22Rv1 (cell line): ENCODE results near the gene FTSJ1.
"Not testable (repeated sequence)": the region's sequence is repeated elsewhere in the genome, so short reads cannot be mapped to it uniquely, and the experiment has no call there.

Experiments
- H3K27ac ChIP-seq: fragments of 450-650 bp; 2 replicates; pipeline ENCODE4 v1.5.1; 2017
- ZFX ChIP-seq: fragments of 450-650 bp; IDR thresholded peaks from 2 replicates; pipeline ENCODE4 v1.6.1; 2017; ENCODE audit warnings: antibody characterized with exemption, borderline replicate concordance
- TF ChIP-seq, protein P1 (sequence below): fragments of 450-650 bp; IDR thresholded peaks from 2 replicates; pipeline ENCODE4 v1.5.1; 2017; ENCODE audit warnings: mild to moderate bottlenecking

The FTSJ1 gene, protein sequence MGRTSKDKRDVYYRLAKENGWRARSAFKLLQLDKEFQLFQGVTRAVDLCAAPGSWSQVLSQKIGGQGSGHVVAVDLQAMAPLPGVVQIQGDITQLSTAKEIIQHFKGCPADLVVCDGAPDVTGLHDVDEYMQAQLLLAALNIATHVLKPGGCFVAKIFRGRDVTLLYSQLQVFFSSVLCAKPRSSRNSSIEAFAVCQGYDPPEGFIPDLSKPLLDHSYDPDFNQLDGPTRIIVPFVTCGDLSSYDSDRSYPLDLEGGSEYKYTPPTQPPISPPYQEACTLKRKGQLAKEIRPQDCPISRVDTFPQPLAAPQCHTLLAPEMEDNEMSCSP

DNA sequence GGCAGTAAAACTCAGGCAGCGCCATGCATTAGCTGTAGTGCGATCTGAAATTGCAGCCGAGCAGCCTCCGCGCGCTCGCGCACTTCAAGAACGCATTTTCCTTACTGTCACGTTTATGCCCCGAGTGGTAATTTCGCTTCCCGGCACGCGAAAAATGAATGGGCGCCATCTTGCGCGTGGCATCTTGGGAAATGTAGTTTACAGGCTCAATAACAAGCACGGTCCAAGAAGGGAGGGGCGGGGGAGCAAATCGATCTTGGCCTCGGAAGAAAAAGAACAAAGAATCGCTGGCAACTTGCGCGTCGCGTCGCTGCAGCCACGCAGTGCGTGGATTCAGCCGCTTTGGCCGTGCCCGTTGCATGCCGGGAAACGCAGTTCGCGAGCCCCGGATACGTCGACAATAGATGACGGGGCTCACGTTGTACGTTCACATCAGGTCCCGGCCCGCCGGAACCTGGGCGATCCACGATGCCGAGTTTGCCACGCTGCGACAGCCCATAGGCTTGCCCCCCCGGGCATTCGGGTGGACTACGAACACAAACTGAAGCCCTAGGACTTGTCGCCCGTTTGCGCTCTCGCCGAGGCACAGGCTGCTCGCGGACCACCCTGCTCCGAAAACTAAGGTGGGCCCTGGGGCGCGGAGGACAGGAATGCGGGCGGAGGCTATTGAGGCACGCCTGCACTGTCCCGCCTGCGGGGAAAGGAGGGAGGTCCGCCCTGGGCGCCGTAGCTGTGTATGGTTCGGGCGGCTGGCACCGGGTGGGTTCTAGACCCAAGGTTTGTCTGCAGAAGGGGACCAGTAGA is at the start of gene FTSJ1:
Gene FTSJ1, plus strand, starts transcription at position 426 of the 804 bp plus-strand sequence. CDS start 1,849 bp downstream, outside the sequence.
- H3K27ac ChIP-seq = peak within 1 kb of the TSS; percentile 81
- no peak for TF ChIP-seq ZFX

DNA sequence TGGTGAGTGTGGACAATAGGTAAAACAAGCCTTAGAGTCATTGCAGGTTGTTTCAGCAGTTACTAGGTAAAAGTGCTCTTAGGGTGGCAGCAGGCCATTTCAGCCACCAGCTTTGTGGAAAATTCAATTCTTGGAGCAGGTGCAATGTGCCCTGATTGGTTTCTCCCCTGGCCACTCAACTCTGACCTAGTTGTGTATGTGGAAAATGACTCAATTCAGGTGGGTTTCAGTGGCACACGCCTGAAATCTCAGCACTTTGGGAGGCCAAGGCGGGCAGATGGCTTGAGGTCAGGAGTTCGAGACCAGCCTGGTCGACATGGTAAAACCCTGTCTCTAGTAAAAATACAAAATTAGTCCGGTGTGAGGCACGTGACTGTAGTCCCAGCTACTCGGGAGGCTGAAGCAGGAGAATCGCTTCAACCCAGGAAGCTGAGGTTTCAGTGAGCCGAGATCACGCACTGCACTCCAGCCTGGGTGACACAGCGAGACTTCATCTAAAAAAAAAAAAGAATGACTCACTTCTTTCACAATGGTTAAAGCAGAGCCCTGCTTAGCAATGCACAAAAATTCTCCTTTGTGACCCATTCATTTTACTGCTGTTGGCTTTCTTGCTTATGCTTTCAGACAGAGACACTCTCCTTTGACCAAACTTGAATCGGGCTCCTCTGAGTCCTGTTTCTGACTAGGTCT is 48.8 kb upstream of the FTSJ1 start:
- not testable (repeated sequence) for H3K27ac ChIP-seq

DNA sequence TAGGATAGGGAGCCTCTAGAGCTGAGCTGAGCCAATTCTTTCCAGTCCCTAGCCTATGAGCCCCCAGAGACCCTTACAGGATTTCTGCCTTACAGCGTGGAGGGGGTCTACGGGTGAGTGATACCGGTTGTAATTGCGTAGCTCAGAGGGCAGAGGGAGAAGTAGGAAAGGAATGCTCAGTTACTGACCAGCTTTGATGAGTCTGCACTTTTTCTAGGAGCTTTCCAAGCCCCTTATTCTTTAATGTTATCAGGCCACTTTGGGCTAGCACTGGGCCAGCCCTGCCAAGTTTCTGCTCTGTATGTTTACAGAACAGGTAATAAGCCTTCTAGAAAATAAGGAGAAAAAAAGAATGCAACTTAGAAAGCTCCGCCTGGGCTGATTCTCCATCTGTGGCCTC is 46.4 kb upstream of the FTSJ1 start:
- H3K27ac ChIP-seq = not testable (repeated sequence)

DNA sequence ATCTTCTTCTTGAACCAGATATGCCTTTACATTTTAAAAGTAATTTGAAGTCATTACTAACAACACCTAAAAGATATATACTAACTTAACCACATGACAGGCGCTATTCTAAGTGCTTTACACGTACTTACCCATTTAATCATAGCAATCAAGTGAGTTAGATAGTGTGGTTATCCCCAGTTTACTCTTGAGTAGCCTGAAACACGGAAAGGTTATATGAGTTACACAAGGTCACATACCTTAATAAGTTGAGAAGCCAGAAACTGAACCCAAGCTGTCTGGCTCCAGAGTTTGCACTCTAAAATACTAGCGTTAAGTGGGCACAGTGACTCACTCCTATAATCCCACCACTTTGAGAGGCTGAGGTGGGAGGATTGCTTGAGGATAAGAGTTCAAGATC is 45.8 kb upstream of the FTSJ1 start:
- H3K27ac ChIP-seq = not testable (repeated sequence)

DNA sequence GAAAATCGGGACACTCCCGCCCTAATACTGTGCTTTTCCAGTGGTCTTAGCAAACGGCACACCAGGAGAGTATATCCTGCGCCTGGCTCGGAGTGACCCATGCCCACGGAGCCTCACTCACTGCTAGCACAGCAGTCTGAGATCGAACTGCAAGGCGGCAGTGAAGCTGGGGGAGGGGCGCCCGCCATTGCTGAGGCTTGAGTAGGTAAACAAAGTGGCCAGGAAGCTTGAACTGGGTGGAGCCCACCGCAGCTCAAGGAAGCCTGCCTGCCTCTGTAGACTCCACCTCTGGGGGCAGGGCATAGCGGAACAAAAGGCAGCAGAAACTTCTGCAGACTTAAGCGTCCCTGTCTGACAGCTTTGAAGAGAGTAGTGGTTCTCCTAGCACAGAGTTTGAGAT is 42.3 kb upstream of the FTSJ1 start:
- H3K27ac ChIP-seq = not testable (repeated sequence)

DNA sequence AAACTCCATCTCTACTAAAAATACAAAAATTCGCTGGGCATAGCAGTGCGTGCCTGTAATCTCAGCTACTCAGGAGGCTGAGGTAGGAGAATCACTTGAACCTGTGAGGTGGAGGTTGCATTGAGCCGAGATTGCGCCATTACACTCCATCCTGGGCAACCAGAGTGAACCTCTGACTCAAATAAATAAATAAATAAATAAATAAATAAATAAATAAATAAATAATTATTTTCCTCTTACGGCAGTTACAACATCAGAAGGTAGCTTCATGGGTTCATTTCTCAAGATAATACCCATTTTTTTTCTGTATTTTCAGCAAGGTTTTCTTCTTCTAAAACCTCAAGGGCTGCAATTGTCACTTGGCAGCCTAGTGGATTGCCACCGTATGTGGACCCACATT is 28.8 kb upstream of the FTSJ1 start:
- not testable (repeated sequence) for H3K27ac ChIP-seq

DNA sequence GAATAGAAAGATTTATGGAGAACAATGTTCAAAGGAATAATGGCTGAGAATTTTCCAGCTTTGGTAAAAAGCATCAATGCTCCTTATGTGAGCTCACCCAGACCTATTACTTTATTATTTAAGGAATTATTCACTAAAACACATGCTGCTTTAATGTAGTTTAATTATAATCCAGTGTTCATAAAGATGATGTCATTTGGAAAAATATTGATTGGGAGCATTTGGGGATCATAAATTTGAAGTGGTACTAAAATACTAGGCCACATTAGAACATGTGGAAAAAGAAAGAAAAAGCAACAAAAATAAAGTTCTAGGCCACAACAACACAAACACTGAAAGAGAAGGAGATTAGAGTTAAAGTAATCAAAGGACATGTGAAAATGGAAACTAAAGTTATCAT is 25.9 kb upstream of the FTSJ1 start:
- TF ChIP-seq, protein P1, sequence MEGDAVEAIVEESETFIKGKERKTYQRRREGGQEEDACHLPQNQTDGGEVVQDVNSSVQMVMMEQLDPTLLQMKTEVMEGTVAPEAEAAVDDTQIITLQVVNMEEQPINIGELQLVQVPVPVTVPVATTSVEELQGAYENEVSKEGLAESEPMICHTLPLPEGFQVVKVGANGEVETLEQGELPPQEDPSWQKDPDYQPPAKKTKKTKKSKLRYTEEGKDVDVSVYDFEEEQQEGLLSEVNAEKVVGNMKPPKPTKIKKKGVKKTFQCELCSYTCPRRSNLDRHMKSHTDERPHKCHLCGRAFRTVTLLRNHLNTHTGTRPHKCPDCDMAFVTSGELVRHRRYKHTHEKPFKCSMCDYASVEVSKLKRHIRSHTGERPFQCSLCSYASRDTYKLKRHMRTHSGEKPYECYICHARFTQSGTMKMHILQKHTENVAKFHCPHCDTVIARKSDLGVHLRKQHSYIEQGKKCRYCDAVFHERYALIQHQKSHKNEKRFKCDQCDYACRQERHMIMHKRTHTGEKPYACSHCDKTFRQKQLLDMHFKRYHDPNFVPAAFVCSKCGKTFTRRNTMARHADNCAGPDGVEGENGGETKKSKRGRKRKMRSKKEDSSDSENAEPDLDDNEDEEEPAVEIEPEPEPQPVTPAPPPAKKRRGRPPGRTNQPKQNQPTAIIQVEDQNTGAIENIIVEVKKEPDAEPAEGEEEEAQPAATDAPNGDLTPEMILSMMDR = no peak
- no peak for TF ChIP-seq ZFX
- H3K27ac ChIP-seq = no peak overlapping the region

DNA sequence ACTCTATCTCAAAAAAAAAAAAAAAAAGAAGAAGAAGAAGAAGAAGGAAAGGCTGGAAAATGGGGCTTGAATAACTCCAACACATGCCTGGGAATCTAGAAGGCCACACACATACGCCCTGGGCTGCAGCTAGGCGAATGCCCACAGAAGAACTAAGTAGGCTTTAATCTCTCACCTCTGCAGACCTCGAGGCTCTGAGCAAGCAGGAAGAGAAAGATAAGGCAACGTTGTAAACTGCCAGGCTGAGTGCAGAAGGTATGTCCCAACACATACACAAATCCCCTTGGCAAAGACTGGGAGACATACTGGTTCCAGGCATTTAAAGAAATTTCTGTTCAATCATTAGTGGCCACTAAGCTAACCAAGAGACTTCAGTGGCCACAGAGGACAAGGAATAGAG is 24.3 kb upstream of the FTSJ1 start:
- TF ChIP-seq, protein P1 = no peak
- TF ChIP-seq ZFX = no peak
- H3K27ac ChIP-seq = no peak overlapping the region

DNA sequence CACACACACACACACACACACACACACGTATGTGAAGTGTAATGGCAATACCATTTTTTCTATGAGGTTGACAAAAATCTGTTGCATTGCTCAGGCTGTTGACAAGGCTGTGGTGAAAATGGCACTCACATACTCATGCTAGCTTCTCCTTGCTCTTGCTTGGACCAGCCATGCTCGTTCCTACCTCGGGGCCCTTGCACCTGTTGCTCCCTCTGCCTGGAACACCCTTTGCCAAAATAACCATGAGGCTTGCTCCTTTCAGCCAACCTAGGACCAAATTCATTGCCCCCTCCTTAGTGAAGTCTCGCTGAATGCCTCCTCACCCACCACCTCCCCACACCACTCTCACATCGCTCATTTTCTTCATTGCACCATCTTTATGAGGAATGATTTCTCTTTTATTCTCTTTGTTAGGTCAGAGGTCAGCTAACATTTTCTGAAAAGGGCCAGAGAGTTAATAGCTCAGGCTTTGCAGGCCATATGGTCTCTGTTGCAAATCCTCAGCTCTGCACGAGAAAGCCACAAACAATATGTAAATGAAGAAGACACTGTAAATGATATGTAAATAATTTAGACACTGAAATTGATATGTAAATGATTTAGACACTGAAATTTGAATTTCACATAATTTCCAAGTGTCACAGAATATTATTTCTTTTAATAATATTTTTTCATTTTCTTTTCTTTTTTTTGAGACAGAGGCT is 19.2 kb upstream of the FTSJ1 start:
- no peak overlapping the region for H3K27ac ChIP-seq
- TF ChIP-seq, protein P1 = no peak
- TF ChIP-seq ZFX = no peak

DNA sequence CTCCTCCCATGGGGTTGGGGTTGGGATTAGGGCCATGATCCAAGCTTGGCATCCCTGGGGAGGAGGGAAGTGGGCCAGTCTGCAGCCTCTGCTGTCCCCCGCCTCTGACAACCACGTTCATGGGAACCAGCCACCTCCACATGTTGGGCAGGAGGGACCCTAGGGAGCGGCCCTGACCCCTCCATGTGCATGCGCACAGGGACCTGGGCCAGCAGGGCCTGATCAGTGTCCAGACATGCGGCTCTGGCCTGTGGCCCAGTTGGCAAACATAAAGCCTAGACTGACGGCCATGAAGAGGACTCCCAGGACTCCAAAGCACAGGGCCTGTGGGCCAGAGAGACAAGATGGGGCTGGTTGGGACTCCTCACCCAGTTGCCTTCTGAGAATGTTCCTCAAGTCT is 17.3 kb upstream of the FTSJ1 start:
- no peak overlapping the region for H3K27ac ChIP-seq
- TF ChIP-seq, protein P1 = no peak
- no peak for TF ChIP-seq ZFX
